Measurements from ENCODE around the gene MYO7A.

DNA sequence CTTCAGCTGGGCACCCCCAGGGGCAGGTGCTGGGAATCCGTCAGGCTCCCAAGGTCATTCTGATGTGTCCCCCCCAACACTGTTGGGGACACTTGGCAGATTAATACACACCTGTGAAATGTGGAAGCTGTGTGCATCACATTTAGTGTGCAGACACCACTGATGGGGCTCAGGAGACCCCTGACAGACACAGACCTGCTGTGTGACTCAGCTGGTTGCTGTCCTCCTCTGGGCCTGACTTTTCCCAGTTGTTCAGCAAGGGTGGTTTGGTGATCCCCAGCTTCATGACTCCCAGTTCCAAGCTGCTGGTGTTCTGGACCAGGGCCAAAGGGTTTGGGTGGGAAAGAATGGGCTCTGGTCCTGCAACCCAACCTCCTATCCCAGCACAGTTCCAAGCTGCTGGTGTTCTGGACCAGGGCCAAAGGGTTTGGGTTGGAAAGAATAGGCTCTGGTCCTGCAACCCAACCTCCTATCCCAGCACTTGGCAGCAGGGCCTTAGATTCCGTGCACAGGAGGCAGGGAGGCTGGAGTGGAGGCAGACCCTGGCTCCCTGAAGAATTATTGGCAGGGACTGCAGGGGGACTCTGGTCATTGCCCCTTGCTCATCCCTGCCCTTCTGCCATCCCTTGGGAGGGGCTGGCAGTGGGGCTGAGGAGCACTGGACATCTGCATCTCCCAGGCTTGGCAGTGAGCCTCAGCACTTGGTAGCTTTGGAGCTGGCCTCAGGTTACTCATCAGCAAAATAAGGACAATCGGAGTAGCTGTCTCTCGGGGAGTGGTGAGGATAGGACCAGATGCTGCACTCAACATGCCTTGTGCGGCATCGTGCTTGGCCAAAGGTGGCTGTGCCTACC lies 33.8 kb upstream of the MYO7A start:
- no peak for TF ChIP-seq GATA2 (IDR thresholded peaks at IDR 0.05; ENCODE audit: low read depth, low read length)
- no peak for TF ChIP-seq GATA3 (IDR thresholded peaks at IDR 0.05; ENCODE audit: low read depth, low read length)
